ENCODE results near the gene PRKD2. TPM values are rescaled to one million over a fixed set of nuclear protein-coding genes. Genes with fewer than 3 reads are reported as not detected.

PRKD2 gene
- total and polyA plus RNA-seq, 5 experiments from 2014 or later: 28.6 to 102 (median 79.7) TPM

- Mint-ChIP-seq H3K27ac (peak overlapping the region in 5 of 10 donors; percentile 28 to 73 (median 40)), H3K4me1 (peaks cover 11 to 16% (median 12%) of the 10 kb centered on the region in 4 donors), H3K9me3 (no peaks in the 10 kb centered on the region), H3K4me3 (no peak overlapping the region), H3K36me3 (peaks cover 0 to 30% (median 0%) of the 10 kb centered on the region in 3 donors), H3K27me3 (no peaks in the 10 kb centered on the region)
- ATAC-seq (peak; percentile 88 to 93), DNase-seq (peak; percentile 50 to 83 (median 64))
- POLR2A ChIA-PET: interaction anchor here (1.0 to 1.3 kb wide), 3 partner anchors 40 to 101 kb away, joined by 3 to 6 read pairs (median 3); no protein-coding TSS in a partner anchor
These were observed 36.7 kb upstream of the PRKD2 start for GRCh38 chr19:46753420-46754155.

GRCh38 chr19:46748325-46749109 lies 31.6 kb upstream of the PRKD2 start:
- Mint-ChIP-seq H3K27me3 (no peaks in the 10 kb centered on the region), H3K36me3 (peaks cover 0 to 22% (median 0%) of the 10 kb centered on the region in 3 donors), H3K4me1 (peaks cover 25 to 44% (median 40%) of the 10 kb centered on the region in 4 donors), H3K9me3 (no peaks in the 10 kb centered on the region), H3K27ac (peak overlapping the region in 8 of 10 donors; percentile 56 to 94 (median 86)), H3K4me3 (peak overlapping the region; percentile 26 to 91 (median 56))
- DNase-seq: peak; percentile 41 to 87 (median 69)
- ATAC-seq: peak in 1 of 2 donors; percentile 13
- POLR2A ChIA-PET: interaction anchor here (0.7 to 1.2 kb wide), 2 partner anchors 89 to 100 kb away, joined by 3 to 7 read pairs; no protein-coding TSS in a partner anchor

- no peaks in the 10 kb centered on the region for H3K27me3 Mint-ChIP-seq
- no peaks in the 10 kb centered on the region for H3K9me3 Mint-ChIP-seq
- peaks cover 0 to 26% (median 0%) of the 10 kb centered on the region in 3 donors for H3K36me3 Mint-ChIP-seq
- POLR2A ChIA-PET: interaction anchor here (0.5 to 0.6 kb wide), 2 partner anchors 23 to 1066 kb away, joined by 3 read pairs; no protein-coding TSS in a partner anchor
- DNase-seq (peak; percentile 40 to 73 (median 53)), ATAC-seq (peak; percentile 67)
- peaks cover 28 to 60% (median 56%) of the 10 kb centered on the region in 4 donors for H3K4me1 Mint-ChIP-seq
- H3K27ac Mint-ChIP-seq: peak within 1 kb of the TSS; percentile 83 to 96 (median 92)
- H3K4me3 Mint-ChIP-seq: peak within 1 kb of the TSS; percentile 87 to 94 (median 90)
These were observed 29.6 kb upstream of the PRKD2 start, which contains the start of gene STRN4 for GRCh38 chr19:46746281-46747057. Gene STRN4, minus strand, starts transcription at chr19:46746450. Its CDS starts 20 bp downstream, at chr19:46746430.

GRCh38 chr19:46745521-46746280 lies 28.8 kb upstream of the PRKD2 start, which contains the start of gene FKRP:
Gene FKRP, plus strand, starts transcription at chr19:46746057. Its CDS starts 9,394 bp downstream, at chr19:46755451.
- H3K36me3 Mint-ChIP-seq: peaks cover 0 to 27% (median under 1%) of the 10 kb centered on the region in 3 donors
- H3K9me3 Mint-ChIP-seq: no peaks in the 10 kb centered on the region
- peak within 1 kb of the TSS; percentile 87 to 94 (median 90) for H3K4me3 Mint-ChIP-seq
- POLR2A ChIA-PET: interaction anchor here (0.5 to 1.4 kb wide), 5 partner anchors 14 to 1065 kb away, joined by 3 to 4 read pairs (median 4); no protein-coding TSS in a partner anchor
- ATAC-seq: peak; percentile 50 to 57
- DNase-seq: peak in 3 of 10 donors; percentile 28 to 38 (median 31)
- no peaks in the 10 kb centered on the region for H3K27me3 Mint-ChIP-seq
- peaks cover 31 to 66% (median 62%) of the 10 kb centered on the region in 4 donors for H3K4me1 Mint-ChIP-seq
- H3K27ac Mint-ChIP-seq: peak within 1 kb of the TSS; percentile 83 to 96 (median 92)

- Mint-ChIP-seq H3K9me3 (no peaks in the 10 kb centered on the region), H3K36me3 (peaks cover 0 to 23% (median 2%) of the 10 kb centered on the region in 3 donors), H3K4me1 (peaks cover 33 to 72% (median 67%) of the 10 kb centered on the region in 4 donors), H3K27ac (peak overlapping the region; percentile 72 to 95 (median 88)), H3K4me3 (peak overlapping the region; percentile 87 to 94 (median 90)), H3K27me3 (no peaks in the 10 kb centered on the region)
- POLR2A ChIA-PET: interaction anchor here (0.6 to 1.4 kb wide), 6 partner anchors 13 to 145 kb away, joined by 3 to 4 read pairs (median 4); no protein-coding TSS in a partner anchor
- no peak for DNase-seq
- no peak for ATAC-seq
These were observed 28.1 kb upstream of the PRKD2 start for GRCh38 chr19:46745030-46745429.

- Mint-ChIP-seq H3K36me3 (peaks cover 0 to 22% (median 2%) of the 10 kb centered on the region in 3 donors), H3K27ac (peak overlapping the region; percentile 15 to 92 (median 77)), H3K27me3 (no peaks in the 10 kb centered on the region), H3K4me1 (peaks cover 36 to 78% (median 73%) of the 10 kb centered on the region in 4 donors), H3K9me3 (no peaks in the 10 kb centered on the region), H3K4me3 (peak overlapping the region; percentile 87 to 94 (median 90))
- ATAC-seq (no peak), DNase-seq (no peak)
- POLR2A ChIA-PET: interaction anchor here (0.6 to 1.1 kb wide), 4 partner anchors 20 to 1648 kb away, joined by 3 to 4 read pairs (median 4); no protein-coding TSS in a partner anchor
These were observed 27.2 kb upstream of the PRKD2 start for GRCh38 chr19:46744005-46744691.

GRCh38 chr19:46742926-46743480 lies 26.1 kb upstream of the PRKD2 start:
- H3K27ac Mint-ChIP-seq: peak overlapping the region in 2 of 10 donors; percentile 2 to 57
- no peaks in the 10 kb centered on the region for H3K27me3 Mint-ChIP-seq
- peaks cover 0 to 26% (median 2%) of the 10 kb centered on the region in 3 donors for H3K36me3 Mint-ChIP-seq
- H3K4me3 Mint-ChIP-seq: peak overlapping the region in 7 of 10 donors; percentile 14 to 48 (median 22)
- no peak for DNase-seq
- no peak for ATAC-seq
- POLR2A ChIA-PET: interaction anchor here (1.0 kb wide), 1 partner anchor 13 kb away, joined by 3 read pairs; no protein-coding TSS in a partner anchor
- H3K9me3 Mint-ChIP-seq: no peaks in the 10 kb centered on the region
- peaks cover 37 to 71% (median 68%) of the 10 kb centered on the region in 4 donors for H3K4me1 Mint-ChIP-seq

- no peaks in the 10 kb centered on the region for H3K9me3 Mint-ChIP-seq
- no peak for ATAC-seq
- no peak overlapping the region for H3K4me3 Mint-ChIP-seq
- H3K27ac Mint-ChIP-seq: peak overlapping the region in 3 of 10 donors; percentile 5 to 67 (median 25)
- DNase-seq: no peak
- H3K36me3 Mint-ChIP-seq: peaks cover 0 to 40% (median 4%) of the 10 kb centered on the region in 3 donors
- peaks cover 32 to 59% (median 56%) of the 10 kb centered on the region in 4 donors for H3K4me1 Mint-ChIP-seq
- POLR2A ChIA-PET: interaction anchor here (0.6 to 1.2 kb wide), 2 partner anchors 19 to 132 kb away, joined by 3 read pairs; no protein-coding TSS in a partner anchor
- no peaks in the 10 kb centered on the region for H3K27me3 Mint-ChIP-seq
These were observed 24.5 kb upstream of the PRKD2 start for GRCh38 chr19:46741447-46741846.

GRCh38 chr19:46739290-46739771 lies 22.4 kb upstream of the PRKD2 start:
- DNase-seq (no peak), ATAC-seq (no peak)
- Mint-ChIP-seq H3K27me3 (no peaks in the 10 kb centered on the region), H3K4me3 (no peak overlapping the region), H3K27ac (peak overlapping the region in 4 of 10 donors; percentile 24 to 86 (median 62)), H3K36me3 (peaks cover 0 to 51% (median 4%) of the 10 kb centered on the region in 3 donors), H3K4me1 (peaks cover 23 to 46% (median 43%) of the 10 kb centered on the region in 4 donors), H3K9me3 (no peaks in the 10 kb centered on the region)
- POLR2A ChIA-PET: no interaction called here

- H3K4me1 Mint-ChIP-seq: peaks cover 20 to 31% (median 29%) of the 10 kb centered on the region in 4 donors
- peak overlapping the region in 1 of 10 donors; percentile 56 for H3K27ac Mint-ChIP-seq
- H3K9me3 Mint-ChIP-seq: no peaks in the 10 kb centered on the region
- DNase-seq (no peak), ATAC-seq (no peak)
- H3K36me3 Mint-ChIP-seq: peaks cover 0 to 64% (median 4%) of the 10 kb centered on the region in 3 donors
- no peaks in the 10 kb centered on the region for H3K27me3 Mint-ChIP-seq
- POLR2A ChIA-PET: no interaction called here
- H3K4me3 Mint-ChIP-seq: no peak overlapping the region
These were observed 20.9 kb upstream of the PRKD2 start for GRCh38 chr19:46737761-46738171.

Measured in naive thymus-derived CD8-positive, alpha-beta T cell (primary cell).